GM20000 (cell line): Measurements from ENCODE around the gene RAET1G.
"Not testable (repeated sequence)": the region's sequence is repeated elsewhere in the genome, so short reads cannot be mapped to it uniquely, and the experiment has no call there.

Experiments used
- DNase-seq: peaks from one replicate; pipeline ENCODE4 v3.0.0; 2012; ENCODE audit warnings: low spot score
- TF ChIP-seq, protein P1 (sequence below): IDR thresholded peaks from 2 replicates; pipeline ENCODE4 v1.5.1; 2012; ENCODE audit warnings: mild to moderate bottlenecking, control low read depth; ENCODE audit errors: extremely low read depth, missing control alignments

The RAET1G gene

DNA sequence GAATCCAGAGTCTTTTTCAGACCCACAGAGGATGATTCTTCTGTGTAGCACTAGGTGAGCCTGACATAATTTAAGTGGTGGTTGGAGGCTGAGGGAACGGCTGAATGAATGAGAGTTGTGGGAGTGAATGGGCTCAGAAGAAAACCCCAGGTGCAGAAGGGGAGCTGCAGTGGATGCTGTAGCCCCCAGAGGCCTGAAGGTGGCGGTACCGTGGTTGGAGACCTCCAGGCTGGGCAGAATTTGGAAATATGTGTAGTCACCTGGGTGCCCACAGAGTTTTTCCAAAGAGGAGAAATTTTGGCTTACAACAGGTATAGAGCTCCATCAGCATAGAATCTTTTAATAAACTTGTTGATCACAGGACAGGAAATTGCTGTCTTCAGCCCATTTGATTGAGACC is 6.5 kb upstream of the RAET1G start:
- TF ChIP-seq, protein P1, sequence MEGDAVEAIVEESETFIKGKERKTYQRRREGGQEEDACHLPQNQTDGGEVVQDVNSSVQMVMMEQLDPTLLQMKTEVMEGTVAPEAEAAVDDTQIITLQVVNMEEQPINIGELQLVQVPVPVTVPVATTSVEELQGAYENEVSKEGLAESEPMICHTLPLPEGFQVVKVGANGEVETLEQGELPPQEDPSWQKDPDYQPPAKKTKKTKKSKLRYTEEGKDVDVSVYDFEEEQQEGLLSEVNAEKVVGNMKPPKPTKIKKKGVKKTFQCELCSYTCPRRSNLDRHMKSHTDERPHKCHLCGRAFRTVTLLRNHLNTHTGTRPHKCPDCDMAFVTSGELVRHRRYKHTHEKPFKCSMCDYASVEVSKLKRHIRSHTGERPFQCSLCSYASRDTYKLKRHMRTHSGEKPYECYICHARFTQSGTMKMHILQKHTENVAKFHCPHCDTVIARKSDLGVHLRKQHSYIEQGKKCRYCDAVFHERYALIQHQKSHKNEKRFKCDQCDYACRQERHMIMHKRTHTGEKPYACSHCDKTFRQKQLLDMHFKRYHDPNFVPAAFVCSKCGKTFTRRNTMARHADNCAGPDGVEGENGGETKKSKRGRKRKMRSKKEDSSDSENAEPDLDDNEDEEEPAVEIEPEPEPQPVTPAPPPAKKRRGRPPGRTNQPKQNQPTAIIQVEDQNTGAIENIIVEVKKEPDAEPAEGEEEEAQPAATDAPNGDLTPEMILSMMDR = no peak
- no peak for DNase-seq

DNA sequence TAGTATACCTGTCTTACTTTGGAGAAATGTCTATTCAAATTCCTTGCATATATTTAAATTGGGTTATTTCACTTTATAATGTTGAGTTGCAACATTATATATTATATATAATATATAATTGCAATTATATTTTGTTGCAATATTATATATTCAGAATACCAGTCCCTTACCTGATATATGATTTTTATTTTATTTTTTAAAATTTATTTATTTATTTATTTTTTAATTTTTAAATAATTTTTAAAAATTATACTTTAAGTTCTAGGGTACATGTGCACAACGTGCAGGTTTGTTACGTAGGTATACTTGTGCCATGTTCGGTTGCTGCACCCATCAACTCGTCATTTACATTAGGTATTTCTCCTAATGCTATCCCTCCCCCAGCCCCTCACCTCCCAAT is 4.1 kb upstream of the RAET1G start:
- DNase-seq = not testable (repeated sequence)

DNA sequence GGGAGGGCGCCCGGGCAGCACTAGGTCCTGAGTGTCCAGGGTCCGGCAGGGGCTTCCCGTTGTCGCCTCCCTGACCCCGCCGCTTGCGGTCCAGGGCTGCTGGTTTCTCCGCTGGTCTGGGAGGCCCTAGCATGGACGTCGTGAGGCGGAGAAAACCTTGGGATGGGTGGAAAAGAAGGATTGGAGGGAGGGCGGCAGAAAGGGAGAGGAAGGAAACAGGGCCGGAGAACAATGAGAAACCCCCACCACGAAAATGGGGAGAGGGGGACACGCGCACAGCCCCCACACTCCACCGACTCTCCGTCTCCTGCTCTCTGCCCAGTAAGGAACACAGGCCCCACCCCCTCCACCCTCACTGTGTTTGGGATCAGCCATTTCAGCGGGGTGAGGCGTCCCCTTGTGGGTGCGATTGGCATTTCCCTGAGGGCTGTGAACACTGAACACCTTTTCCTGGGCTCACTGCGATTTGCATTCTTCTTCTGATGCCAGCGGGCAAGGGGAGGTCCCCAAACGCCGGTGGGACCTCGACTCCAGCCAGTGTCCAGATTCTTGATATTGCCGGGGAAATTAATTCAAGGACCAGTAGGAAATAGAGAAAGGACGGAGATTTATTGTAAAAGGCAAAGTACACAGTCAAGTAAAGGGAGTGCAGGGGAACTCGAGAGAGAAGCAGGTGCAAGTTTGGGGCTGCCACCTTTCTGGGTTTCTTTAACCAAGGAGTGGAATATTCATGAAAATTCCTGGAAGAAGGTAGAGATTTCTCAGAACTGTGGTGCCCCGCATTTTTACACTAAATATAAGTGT is 3.3 kb upstream of the RAET1G start:
- DNase-seq = no peak
- TF ChIP-seq, protein P1 = peak; percentile 24

DNA sequence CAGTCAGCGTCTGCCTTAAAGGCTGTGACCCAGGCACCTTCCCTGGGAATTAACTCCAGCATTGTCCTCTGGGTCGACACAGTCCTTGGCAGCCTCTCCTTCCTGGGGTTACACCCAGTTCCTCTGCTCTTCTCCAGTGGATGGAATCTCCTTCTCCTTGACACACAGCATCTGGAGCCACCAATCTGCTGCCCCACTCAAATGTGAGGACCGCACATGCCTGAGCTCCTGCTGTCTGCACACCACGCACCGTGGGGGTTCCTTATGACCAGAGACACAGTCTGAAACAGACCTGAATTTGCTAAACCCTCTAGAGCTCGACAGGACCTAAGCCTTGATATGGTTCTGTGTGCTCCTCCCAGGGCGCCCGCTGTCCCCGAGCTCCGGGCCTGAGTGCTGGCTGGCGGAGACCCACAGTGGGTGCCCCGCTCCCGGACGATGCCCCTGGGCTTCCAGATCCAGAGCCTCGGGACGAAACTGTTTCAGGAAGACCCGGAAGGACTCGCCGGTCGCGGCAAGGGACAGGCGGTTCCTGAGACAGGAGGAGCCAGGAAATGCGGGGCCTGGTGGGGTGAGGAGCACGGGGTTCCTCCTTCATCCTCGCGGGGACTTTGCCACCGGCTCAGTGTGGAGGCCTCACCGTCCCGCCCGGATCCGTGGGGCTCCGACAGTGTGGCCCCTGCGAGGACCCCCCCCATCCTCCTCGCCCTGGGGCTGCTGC is 2.5 kb upstream of the RAET1G start:
- TF ChIP-seq, protein P1 = no peak
- no peak for DNase-seq

DNA sequence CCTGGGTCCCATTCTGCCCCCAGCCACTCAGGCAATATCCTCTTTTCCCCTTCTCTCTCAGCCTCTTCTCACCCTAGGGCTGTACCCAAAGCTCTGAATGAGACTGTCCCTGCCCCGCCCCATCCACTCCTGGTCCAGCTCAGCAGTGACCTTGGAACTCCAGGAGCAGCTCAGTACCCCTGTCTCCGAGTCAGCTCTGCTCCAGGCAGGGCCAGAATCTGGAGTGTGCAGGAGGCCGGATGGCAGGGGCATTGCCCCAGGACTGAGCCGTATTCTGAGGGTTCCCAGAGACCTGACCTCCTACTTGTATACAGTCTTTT is 2.0 kb upstream of the RAET1G start:
- TF ChIP-seq, protein P1 = no peak
- no peak for DNase-seq

DNA sequence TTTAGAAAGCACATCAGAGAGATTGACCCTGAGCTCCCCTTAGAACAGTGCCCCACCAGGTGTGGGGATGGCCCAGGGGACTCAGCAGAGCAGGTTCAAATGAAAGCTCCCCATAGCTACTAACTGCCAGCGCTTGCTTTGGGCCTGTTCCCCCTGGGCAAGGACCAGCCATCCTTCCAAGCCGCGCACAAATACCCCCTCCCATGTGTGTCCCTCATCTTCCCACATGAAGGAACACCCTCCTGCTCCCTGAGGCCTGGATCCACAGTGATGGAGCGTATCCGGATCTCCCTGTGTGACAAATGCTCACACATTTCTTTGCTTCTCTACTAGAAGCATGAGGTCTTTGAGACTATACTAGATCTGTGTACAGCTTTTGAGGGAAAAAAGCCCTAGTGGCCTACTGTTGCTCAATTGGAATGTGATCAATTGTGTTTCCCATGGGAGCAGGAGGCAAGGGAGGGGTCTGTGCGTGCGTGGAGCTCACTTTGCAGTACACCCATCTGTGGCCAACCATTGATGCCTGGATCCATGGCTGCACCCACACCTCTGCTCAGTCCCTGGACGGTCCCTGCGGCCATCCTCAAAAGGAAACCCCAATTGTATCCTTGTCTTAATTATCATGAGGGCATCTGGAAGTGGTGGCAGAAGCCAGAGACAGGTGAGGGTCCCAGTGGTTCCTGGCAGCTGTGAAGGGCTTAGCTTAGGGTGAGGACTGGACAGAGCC is 1.4 kb upstream of the RAET1G start:
- TF ChIP-seq, protein P1 = no peak
- no peak for DNase-seq

DNA sequence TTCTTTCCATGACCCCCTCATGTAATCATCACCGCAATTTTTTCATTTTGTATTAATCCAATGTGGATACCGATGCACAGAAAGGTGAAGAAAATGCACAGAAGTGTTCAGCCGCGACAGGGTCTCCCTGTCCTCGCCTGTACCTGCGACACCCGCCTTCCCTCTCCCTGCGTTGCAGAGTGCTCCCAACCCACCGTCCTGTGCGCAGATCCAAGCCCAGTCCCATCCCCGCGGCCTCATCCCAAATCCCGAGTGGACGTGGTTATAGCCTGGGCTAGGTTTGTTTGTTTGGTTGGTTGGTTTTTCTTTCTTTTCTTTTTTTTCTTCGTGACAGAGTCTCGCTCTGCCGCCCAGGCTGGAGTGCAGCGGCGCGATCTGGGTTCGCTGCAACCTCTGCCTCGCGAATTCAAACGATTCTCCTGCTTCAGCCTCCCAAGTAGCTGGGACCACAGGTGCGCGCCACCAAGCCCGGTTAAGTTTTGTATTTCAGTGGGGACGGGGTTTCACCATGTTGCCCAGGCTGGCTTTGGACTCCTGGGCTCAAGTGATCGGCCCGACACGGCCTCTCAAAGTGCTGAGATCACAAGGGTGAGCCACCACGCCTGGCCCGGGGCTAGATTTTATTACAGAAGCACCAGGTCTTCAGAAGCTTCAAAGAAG is 536 bp upstream of the RAET1G start:
- TF ChIP-seq, protein P1 = no peak
- no peak for DNase-seq

DNA sequence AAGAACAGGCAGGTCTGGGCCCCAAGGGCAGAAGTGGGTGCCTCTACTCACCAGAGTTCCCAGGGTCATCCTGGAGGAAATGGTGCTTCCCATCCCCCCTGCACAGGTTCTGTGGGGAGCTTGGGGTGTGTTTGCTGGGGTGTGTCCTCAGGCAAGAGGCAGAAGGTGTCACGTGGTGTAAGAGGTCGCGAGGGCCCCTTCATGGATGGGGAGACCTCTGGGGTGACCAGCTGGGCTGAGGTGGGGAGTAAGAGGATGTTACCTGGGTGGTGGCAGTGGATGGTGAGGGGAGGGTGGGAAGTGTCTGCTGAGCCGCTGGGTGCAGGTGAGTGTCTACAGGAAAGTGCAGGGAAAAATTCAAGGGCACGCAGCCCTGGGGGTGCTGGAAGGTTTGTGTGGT is 830 bp downstream of the RAET1G start:
- not testable (repeated sequence) for DNase-seq
